Natural killer cell (primary cell): ENCODE results near the gene NFKBIA. TPM values are rescaled to one million over a fixed set of nuclear protein-coding genes. Genes with fewer than 3 reads are reported as not detected.

Experiments used
- ATAC-seq, 3 donors: fragments of 150-1000 bp in 2 of 3; fragments of 200-7000 bp in 1 of 3; cut with Tn5 transposase; 1 replicate in 1 of 3; 2 replicates in 2 of 3; pipeline ENCODE4 v1.10.0; 2021; ENCODE audit warnings: mild to moderate bottlenecking in 2 of 3, moderate library complexity in 2 of 3
- DNase-seq, 2 donors: peaks; one replicate each; pipeline versions ENCODE4 v3.0.0 to v3.0.0-alpha.2; 2013 to 2021; ENCODE audit warnings: mixed read lengths in 1 of 2
- H3K27ac ChIP-seq: one replicate; pipeline ENCODE4 v1.5.1; 2013; ENCODE audit warnings: mild to moderate bottlenecking, low read length
- H3K27me3 ChIP-seq: one replicate; pipeline ENCODE4 v1.6.1; 2013; ENCODE audit warnings: low read length; ENCODE audit not compliant: control insufficient read depth, insufficient read depth
- H3K36me3 ChIP-seq: one replicate; pipeline ENCODE4 v1.6.1; 2013; ENCODE audit warnings: low read length; ENCODE audit not compliant: control insufficient read depth, insufficient read depth
- H3K4me1 ChIP-seq: one replicate; pipeline ENCODE4 v1.6.1; 2013; ENCODE audit warnings: low read length; ENCODE audit not compliant: control insufficient read depth, insufficient read depth
- H3K4me3 ChIP-seq: one replicate; pipeline ENCODE4 v1.5.1; 2013; ENCODE audit warnings: low read length
- H3K9me3 ChIP-seq: one replicate; pipeline ENCODE4 v1.6.1; 2013; ENCODE audit warnings: low read length; ENCODE audit not compliant: control insufficient read depth, insufficient read depth
- H3K27ac Mint-ChIP-seq, 2 donors: one replicate each; pipeline ENCODE4 v1.8.0; 2022; ENCODE audit warnings: mild to moderate bottlenecking in 2 of 2, mixed read lengths in 2 of 2, moderate library complexity in 1 of 2
- H3K27me3 Mint-ChIP-seq, 2 donors: one replicate each; pipeline ENCODE4 v1.8.0; 2022; ENCODE audit warnings: low read depth in 2 of 2, mixed read lengths in 2 of 2
- H3K36me3 Mint-ChIP-seq: one replicate; pipeline ENCODE4 v1.8.0; 2022; ENCODE audit warnings: mixed read lengths
- H3K4me1 Mint-ChIP-seq, 2 donors: one replicate each; pipeline ENCODE4 v1.8.0; 2022; ENCODE audit warnings: mixed read lengths in 2 of 2
- H3K4me3 Mint-ChIP-seq: one replicate; pipeline ENCODE4 v1.8.0; 2022; ENCODE audit warnings: mild to moderate bottlenecking, moderate library complexity, mixed read lengths
- H3K9me3 Mint-ChIP-seq, 2 donors: one replicate each; pipeline ENCODE4 v1.8.0; 2022; ENCODE audit warnings: mixed read lengths in 2 of 2
- CTCF ChIP-seq: fragments of 200-600 bp; IDR thresholded peaks from one replicate; pipeline ENCODE4 v1.8.0; 2022; ENCODE audit warnings: antibody characterized with exemption
- WGBS: methylation state at CpG from one replicate; pipeline ENCODE4 v1.1.7; 2013; ENCODE audit warnings: missing lambda C conversion rate; ENCODE audit not compliant: insufficient coverage; 5-methylcytosine and 5-hydroxymethylcytosine counted together
- intact Hi-C: fragments of 100-400 bp; cut with micrococcal nuclease; formaldehyde crosslinking; loops from one replicate; pipeline ENCODE4 v1.14.2; 2022
- total RNA-seq, 4 donors: library from RNA; stranded (reverse); fragments of 120-200 nt in 1 of 4; gene quantifications; one replicate each; pipeline versions ENCODE4 v1.2.3 to v1.2.4, GENCODE V29; 2013 to 2022

The NFKBIA gene
- 1,000 to 10,000 TPM; 2,039 to 3,339 (median 2,499) TPM for total RNA-seq
- 528 TPM for total RNA-seq (2013)

- intact Hi-C loops = loop anchor here (1.0 to 5.0 kb wide), 7 partner anchors 12 to 547 kb away; partner anchors contain the start of genes PRORP, PSMA6 and SRP54
- ATAC-seq (peak; percentile 51 to 81 (median 63)), DNase-seq (peak; percentile 96 to 97)
- Histone ChIP-seq H3K27me3 (no peaks in the 10 kb centered on the region), H3K9me3 (no peaks in the 10 kb centered on the region), H3K27ac (peak within 1 kb of the TSS; percentile 96), H3K36me3 (peaks cover 39% of the 10 kb centered on the region), H3K4me1 (peaks cover 46% of the 10 kb centered on the region), H3K4me3 (peak within 1 kb of the TSS; percentile 90)
- whole genome bisulfite sequencing = under 1% methylated on average over 65 of the region's 69 CpGs
- Mint-ChIP-seq H3K4me1 (peaks cover 59 to 63% of the 10 kb centered on the region in 2 donors), H3K9me3 (no peaks in the 10 kb centered on the region), H3K4me3 (peak within 1 kb of the TSS; percentile 99), H3K27ac (peak within 1 kb of the TSS; percentile 98), H3K27me3 (no peaks in the 10 kb centered on the region), H3K36me3 (peaks cover 25% of the 10 kb centered on the region)
- TF ChIP-seq CTCF = no peak
Observed at GRCh38 chr14:35404449-35405303, at the start of gene NFKBIA. NFKBIA (minus strand) TSS chr14:35404749; CDS start chr14:35404644, 105 bp downstream.

GRCh38 chr14:35446450-35446849, 41.9 kb upstream of the NFKBIA start:
- H3K9me3 Mint-ChIP-seq = no peaks in the 10 kb centered on the region
- no peak overlapping the region for H3K4me3 Mint-ChIP-seq
- WGBS = 95% methylated on average over 1 of the region's 1 CpG
- Histone ChIP-seq H3K9me3 (no peaks in the 10 kb centered on the region), H3K27me3 (no peaks in the 10 kb centered on the region), H3K4me1 (no peaks in the 10 kb centered on the region), H3K4me3 (no peak overlapping the region), H3K36me3 (no peaks in the 10 kb centered on the region), H3K27ac (no peak overlapping the region)
- intact Hi-C loops = no loop called here
- DNase-seq (no peak), ATAC-seq (no peak)
- no peaks in the 10 kb centered on the region for H3K36me3 Mint-ChIP-seq
- no peaks in the 10 kb centered on the region for H3K4me1 Mint-ChIP-seq
- no peak for TF ChIP-seq CTCF
- H3K27ac Mint-ChIP-seq = no peak overlapping the region
- peaks cover 0 to 9% of the 10 kb centered on the region in 2 donors for H3K27me3 Mint-ChIP-seq

DNA sequence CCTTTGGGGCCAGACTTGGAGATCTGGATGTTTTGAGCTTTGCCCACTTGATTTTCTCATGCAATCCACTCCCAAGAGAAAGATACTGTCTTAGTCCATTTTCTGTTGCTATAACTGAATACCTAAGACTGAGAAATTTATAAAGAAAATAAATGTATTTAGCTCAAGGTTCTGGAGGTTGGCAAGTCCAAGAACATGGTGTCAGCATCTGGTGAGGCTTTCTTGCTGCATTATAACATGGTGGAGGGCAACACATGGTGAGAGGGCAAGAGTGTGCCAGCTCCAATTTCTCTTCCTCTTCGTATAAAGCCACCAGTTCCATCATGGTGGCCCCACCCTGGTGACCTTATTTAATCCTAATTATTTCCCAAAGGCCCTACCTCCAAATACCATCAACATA, 39.6 kb upstream of the NFKBIA start:
- no peaks in the 10 kb centered on the region for H3K27me3 ChIP-seq
- TF ChIP-seq CTCF = no peak
- peaks cover 0 to 9% of the 10 kb centered on the region in 2 donors for H3K27me3 Mint-ChIP-seq
- no peaks in the 10 kb centered on the region for H3K4me1 ChIP-seq
- H3K4me1 Mint-ChIP-seq = no peaks in the 10 kb centered on the region
- H3K9me3 Mint-ChIP-seq = no peaks in the 10 kb centered on the region
- no peak overlapping the region for H3K27ac Mint-ChIP-seq
- no peak overlapping the region for H3K4me3 Mint-ChIP-seq
- no peaks in the 10 kb centered on the region for H3K9me3 ChIP-seq
- no peak overlapping the region for H3K27ac ChIP-seq
- H3K36me3 Mint-ChIP-seq = no peaks in the 10 kb centered on the region
- 83% methylated on average over 1 of the region's 1 CpG for WGBS
- intact Hi-C loops = no loop called here
- no peaks in the 10 kb centered on the region for H3K36me3 ChIP-seq
- no peak for ATAC-seq
- no peak for DNase-seq
- no peak overlapping the region for H3K4me3 ChIP-seq
